Activated T-helper 1 cell treated with Interleukin-2 at 50 U/mL for 16 hours (primary cell): Measurements from ENCODE around the gene KCTD13.
"Not testable (repeated sequence)": the region's sequence is repeated elsewhere in the genome, so short reads cannot be mapped to it uniquely, and the experiment has no call there.

Source experiments
- DNase-seq: peaks from one replicate; pipeline ENCODE4 v3.0.0-alpha.2; 2020; ENCODE audit warnings: low read depth

The KCTD13 gene

GRCh38 chr16:29877266-29877961 is 48.6 kb downstream of the KCTD13 start:
- no peak for DNase-seq

- peak; percentile 18 for DNase-seq
Observed at GRCh38 chr16:29876594-29877249, 49.3 kb downstream of the KCTD13 start.

DNA sequence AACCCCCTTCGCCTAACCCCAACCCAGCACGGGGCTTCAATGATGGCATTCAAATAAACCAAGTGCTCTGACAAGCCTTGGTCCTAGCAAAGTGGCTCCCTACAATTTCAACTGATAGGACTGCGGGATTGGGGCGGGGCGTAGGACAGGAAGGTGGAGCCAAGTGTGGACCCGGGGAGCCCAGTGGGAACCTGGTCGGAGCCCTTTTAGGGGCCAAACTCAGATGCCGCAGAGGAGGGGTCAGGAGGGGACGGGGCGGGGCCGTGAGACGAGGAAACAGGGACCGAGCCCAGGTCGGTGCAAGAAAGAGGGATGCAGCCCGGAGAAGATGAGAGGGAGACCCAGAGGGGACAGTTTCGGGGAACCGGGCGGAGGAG is 49.8 kb downstream of the KCTD13 start:
- DNase-seq = no peak

DNA sequence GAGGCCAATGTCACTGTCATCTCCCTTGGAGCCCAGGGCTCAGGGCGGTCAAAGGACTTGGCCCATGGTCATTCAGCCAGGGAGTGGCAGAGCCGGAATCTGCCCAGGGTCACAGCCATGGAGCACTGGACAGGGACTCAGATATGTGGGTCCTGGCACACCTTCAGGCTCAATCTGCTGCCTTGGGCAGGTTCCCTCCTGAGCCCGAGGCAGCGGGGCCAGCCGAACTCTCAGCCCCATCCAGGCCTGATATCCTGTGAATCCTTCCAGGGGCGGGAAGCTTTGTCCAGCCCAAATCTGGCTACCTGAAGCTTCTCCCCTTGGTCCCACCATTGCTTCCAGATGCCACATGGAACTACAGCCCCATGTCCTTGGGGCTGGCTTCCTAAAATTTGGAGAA is 50.8 kb downstream of the KCTD13 start:
- DNase-seq = no peak

GRCh38 chr16:29873319-29873718 is 52.7 kb downstream of the KCTD13 start:
- DNase-seq = no peak

GRCh38 chr16:29871822-29872546 is 54.0 kb downstream of the KCTD13 start:
- DNase-seq = no peak

- DNase-seq = not testable (repeated sequence)
Observed at GRCh38 chr16:29869067-29869466, 57.0 kb downstream of the KCTD13 start.

GRCh38 chr16:29868396-29869009 is 57.5 kb downstream of the KCTD13 start:
- no peak for DNase-seq

- DNase-seq = no peak
Observed at GRCh38 chr16:29864205-29864604, 61.8 kb downstream of the KCTD13 start.

- DNase-seq = no peak
Observed at GRCh38 chr16:29863669-29863984, 62.4 kb downstream of the KCTD13 start.

DNA sequence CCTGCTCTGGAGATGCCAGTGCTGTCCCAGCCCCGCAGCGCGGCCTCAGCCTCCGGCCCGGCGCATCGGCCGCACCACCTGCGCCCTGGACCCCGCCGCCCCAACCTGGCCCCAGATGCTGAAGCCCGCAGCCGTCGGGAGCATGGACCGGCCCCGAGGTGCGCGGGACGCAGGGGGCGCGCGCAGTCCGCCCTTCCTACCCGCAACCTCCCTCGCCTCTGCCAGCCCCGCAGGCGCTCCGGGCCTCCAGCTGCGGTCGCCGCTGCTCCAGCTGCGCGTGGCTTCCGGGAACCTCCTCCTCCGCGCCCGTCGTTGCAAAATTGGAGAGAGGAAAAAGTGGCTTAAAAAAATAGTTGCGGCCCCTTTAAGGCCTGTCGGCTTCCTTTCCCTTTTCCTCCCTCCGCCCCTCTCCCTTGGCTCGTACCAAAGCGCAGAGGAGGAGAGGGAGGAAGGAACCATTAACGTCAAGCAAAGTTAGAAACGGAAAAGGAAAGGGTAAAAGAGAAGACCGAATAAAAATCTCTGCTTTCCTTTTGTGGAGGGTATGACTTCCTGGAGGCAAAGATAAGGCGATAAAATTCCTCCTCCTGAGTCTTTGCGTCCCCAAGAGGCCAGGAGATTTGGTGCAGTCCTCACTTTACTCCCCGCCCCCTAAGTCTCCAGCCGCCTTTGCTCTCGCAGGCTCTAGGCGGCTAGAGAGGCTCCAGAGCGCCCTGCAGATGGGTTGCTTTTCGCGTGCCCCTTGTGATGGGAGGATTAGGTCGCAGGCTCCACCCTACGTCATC is 63.0 kb downstream of the KCTD13 start, which contains the start of gene CDIPT:
TSS of gene CDIPT (minus strand) at position 343 of the 785 bp plus-strand sequence. CDS start 369 bp downstream, outside the sequence.
- DNase-seq = peak; percentile 87

- no peak for DNase-seq
Observed at GRCh38 chr16:29862383-29862883, 63.6 kb downstream of the KCTD13 start.

DNA sequence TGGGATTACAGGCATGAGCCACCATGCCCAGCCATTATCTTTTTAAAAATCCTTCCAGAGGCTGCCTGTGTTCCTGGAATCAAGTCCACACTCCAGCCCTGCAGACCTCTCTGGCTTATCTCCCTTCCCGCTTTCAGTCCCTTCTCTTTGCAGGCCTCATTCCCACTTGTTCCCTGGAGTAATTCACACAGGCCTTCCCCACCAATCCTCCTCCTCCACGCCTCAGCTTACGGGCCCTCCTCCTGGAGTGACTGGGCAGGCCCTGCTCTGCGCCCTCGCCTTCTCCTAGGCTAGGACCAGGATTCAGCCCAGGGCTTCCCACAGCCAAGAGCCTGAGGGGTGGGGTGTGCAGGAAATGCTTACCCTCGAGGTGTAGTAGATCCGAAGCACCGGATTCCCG is 65.8 kb downstream of the KCTD13 start:
- no peak for DNase-seq

- no peak for DNase-seq
Observed at GRCh38 chr16:29858974-29859373, 67.1 kb downstream of the KCTD13 start.

DNA sequence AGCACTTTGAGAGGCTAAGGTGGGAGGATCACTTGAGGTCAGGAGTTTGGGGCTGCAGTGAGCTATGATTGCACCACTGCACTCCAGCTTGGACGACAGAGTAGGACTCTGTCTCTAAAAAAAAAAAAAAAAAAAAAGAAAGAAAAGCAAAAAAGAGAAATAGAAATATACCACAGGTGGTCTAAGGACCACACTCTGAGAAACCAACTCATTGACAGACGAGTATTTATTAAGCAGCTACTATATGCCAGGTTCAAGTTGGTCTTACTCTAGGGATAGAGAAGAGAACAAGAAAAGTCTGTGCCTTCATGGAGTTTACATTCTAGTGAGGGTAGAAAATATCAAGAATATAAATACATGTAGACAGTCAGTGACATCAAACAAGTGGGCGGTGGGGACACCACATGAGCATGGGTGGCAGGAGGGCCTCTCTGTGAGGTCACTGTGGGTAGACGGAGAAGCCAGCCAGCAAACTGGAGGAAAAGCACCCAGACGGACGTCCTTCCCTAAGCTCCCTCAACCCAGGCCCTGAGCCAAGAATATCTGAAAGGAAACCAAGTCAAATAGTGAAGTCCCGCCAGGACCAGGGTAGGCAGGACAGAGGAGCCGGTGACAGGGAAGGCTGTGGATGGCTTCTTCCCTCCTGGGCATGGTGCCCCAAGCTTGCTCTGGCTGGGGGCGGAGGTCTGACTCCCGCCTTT is 67.7 kb downstream of the KCTD13 start:
- DNase-seq = no peak

DNA sequence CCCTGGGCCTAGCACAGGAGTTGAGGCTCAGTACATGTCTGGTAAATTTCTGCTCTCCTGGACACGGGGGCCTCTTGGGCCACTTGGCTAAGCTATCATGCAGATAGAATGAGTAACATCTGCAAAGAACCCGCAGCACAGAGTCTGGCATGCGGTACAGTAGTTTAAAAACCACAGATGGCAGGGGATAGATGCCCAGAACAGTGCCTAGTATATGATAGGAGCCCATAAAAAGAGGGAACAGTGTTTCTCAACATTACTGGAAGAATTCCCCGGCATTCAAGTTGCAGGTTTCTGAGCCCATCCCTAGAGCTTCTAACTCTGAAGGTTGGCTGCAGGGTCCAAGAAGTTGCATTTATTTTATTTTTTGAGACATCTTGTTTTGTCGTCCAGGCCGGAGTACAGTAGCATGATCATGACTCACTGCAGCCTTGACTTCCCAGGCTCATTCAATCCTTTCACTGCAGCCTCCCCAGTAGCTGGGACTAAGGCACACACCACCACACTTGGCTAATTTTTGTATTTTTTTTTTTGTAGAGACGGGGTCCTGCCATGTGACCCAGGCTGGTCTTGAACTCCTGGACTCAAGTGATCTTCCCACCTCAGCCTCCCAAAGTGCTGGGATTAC is 68.8 kb downstream of the KCTD13 start:
- no peak for DNase-seq
